Peyer's patch (tissue), 4 donors: ENCODE data around the gene FBXO42. TPM values are rescaled to one million over a fixed set of nuclear protein-coding genes. Genes with fewer than 3 reads are reported as not detected.
A peak's percentile ranks its signal among the peaks of the same experiment; 100 is the strongest.

ENCODE experiments used
- DNase-seq, 3 donors: peaks; one replicate each; pipeline ENCODE4 v3.0.0-alpha.2; 2017 to 2019
- H3K27ac ChIP-seq, 4 donors: fragments of 200-600 bp; sonication (generic); one replicate each; pipeline ENCODE4 v1.5.1; 2016 to 2019
- H3K27me3 ChIP-seq, 2 donors: fragments of 200-600 bp; sonication (generic); one replicate each; pipeline ENCODE4 v1.5.1; 2019
- H3K36me3 ChIP-seq, 3 donors: fragments of 200-600 bp; sonication (generic); one replicate each; pipeline ENCODE4 v1.5.1; 2016 to 2019
- H3K4me1 ChIP-seq, 4 donors: fragments of 200-600 bp; sonication (generic); one replicate each; pipeline ENCODE4 v1.5.1; 2016 to 2019
- H3K4me3 ChIP-seq, 4 donors: fragments of 200-600 bp; sonication (generic); 1 replicate in 3 of 4; 2 replicates in 1 of 4; pipeline ENCODE4 v1.5.1; 2016 to 2019; ENCODE audit warnings: mild to moderate bottlenecking in 1 of 4
- H3K9me3 ChIP-seq, 4 donors: fragments of 200-600 bp; sonication (generic); one replicate each; pipeline ENCODE4 v1.5.1; 2016 to 2019; ENCODE audit warnings: mild to moderate bottlenecking in 1 of 4
- CTCF ChIP-seq, 6 experiments: fragments of 450-650 bp in 4 of 6; fragments of 200-600 bp in 2 of 6; sonication (generic) in 1 of 6; IDR thresholded peaks; one replicate each; pipeline ENCODE4 v1.5.1; 2017 to 2019; ENCODE audit warnings: antibody characterized with exemption in 6 of 6, mild to moderate bottlenecking in 3 of 6, moderate library complexity in 1 of 6
- POLR2A ChIP-seq, 2 donors: fragments of 450-650 bp; IDR thresholded peaks; one replicate each; pipeline ENCODE4 v1.5.1; 2017; ENCODE audit warnings: antibody characterized with exemption in 2 of 2, mild to moderate bottlenecking in 2 of 2, moderate library complexity in 2 of 2
- total RNA-seq, 4 donors: library from RNA; depleted of rRNA; stranded (reverse); fragments of >200 nt; gene quantifications; one replicate each; pipeline ENCODE4 v1.1.0, GENCODE V29; 2016

Gene FBXO42
- total RNA-seq, 4 donors from 2014 or later = 15.7 to 29.4 (median 24.5) TPM

- H3K27ac ChIP-seq = no peak overlapping the region
- no peaks in the 10 kb centered on the region for H3K9me3 ChIP-seq
- DNase-seq = peak in 1 of 3 donors; percentile 37
- no peaks in the 10 kb centered on the region for H3K27me3 ChIP-seq
- no peaks in the 10 kb centered on the region for H3K36me3 ChIP-seq
- no peak for TF ChIP-seq CTCF (IDR thresholded peaks at IDR 0.05)
- TF ChIP-seq POLR2A (IDR thresholded peaks at IDR 0.05) = no peak
- H3K4me1 ChIP-seq = peaks cover 0 to 17% (median 5%) of the 10 kb centered on the region in 4 donors
- no peak overlapping the region for H3K4me3 ChIP-seq
These were observed 111.0 kb downstream of the FBXO42 start for GRCh38 chr1:16241221-16241708.

- no peak for DNase-seq
- H3K4me1 ChIP-seq = peaks cover 0 to 24% (median 5%) of the 10 kb centered on the region in 4 donors
- H3K4me3 ChIP-seq = no peak overlapping the region
- no peaks in the 10 kb centered on the region for H3K27me3 ChIP-seq
- no peak overlapping the region for H3K27ac ChIP-seq
- no peaks in the 10 kb centered on the region for H3K36me3 ChIP-seq
- no peaks in the 10 kb centered on the region for H3K9me3 ChIP-seq
- no peak for TF ChIP-seq CTCF (IDR thresholded peaks at IDR 0.05)
- TF ChIP-seq POLR2A (IDR thresholded peaks at IDR 0.05) = no peak
These were observed 112.2 kb downstream of the FBXO42 start for GRCh38 chr1:16239972-16240491.

GRCh38 chr1:16237343-16237830 is 114.9 kb downstream of the FBXO42 start:
- Histone ChIP-seq H3K27ac (peak overlapping the region; percentile 76 to 91 (median 86)), H3K36me3 (no peaks in the 10 kb centered on the region), H3K4me3 (peak overlapping the region; percentile 60 to 92 (median 66)), H3K27me3 (no peaks in the 10 kb centered on the region), H3K4me1 (peaks cover 0 to 19% (median 5%) of the 10 kb centered on the region in 4 donors), H3K9me3 (no peaks in the 10 kb centered on the region)
- DNase-seq = no peak
- TF ChIP-seq POLR2A (IDR thresholded peaks at IDR 0.05) (no peak), CTCF (IDR thresholded peaks at IDR 0.05) (no peak)

DNA sequence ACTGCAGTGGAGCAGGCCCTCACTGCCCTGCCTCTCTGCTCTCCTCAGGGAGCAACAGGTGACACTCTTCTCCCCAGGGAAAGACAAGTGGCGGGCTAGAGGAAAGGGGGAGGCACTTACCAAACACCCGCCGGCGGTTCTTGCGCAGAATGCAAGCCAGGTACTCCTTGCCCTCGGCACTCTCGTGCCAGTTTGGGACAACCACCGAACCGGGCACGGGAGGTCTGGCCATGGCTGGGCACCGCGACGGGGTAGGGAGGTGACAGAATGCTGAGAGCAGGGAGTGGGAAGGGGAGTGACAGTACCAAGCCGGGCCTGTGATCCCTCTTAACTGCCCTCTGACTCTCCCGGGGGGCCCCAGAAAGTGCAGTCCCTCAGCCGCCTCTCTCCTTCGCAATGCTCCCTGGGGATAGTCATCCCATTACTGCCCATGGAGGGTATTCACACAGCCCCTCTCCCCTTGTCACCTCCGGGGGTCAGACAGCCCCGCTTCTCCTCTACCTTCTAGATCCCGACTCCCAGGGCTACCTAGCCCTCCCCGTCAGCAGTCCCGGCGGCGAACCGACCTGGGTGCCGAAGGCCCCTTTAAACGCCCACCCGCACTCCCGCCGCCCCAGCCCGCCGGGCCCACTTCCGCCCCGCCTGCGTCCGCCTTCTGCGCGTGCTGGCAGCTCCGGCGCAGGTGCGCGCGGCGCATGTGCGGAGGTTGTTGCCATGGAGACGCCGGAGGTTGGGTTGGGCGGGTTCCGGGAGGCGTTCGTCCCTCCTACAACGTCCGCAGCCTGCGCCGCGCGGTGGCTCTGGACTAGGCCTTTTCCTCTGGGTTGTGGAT is 115.6 kb downstream of the FBXO42 start, which contains the start of gene CPLANE2:
Gene CPLANE2, minus strand, starts transcription at position 673 of the 832 bp plus-strand sequence. Its CDS starts 441 bp downstream, at position 232.
- DNase-seq = peak; percentile 95 to 98 (median 97)
- Histone ChIP-seq H3K4me1 (peaks cover 0 to 19% (median 5%) of the 10 kb centered on the region in 4 donors), H3K27ac (peak within 1 kb of the TSS; percentile 76 to 91 (median 86)), H3K9me3 (no peaks in the 10 kb centered on the region), H3K36me3 (no peaks in the 10 kb centered on the region), H3K4me3 (peak within 1 kb of the TSS; percentile 60 to 92 (median 66)), H3K27me3 (no peaks in the 10 kb centered on the region)
- peak; percentile 65 to 76 for TF ChIP-seq POLR2A (IDR thresholded peaks at IDR 0.05)
- TF ChIP-seq CTCF (IDR thresholded peaks at IDR 0.05) = peak in 1 of 6 experiments; percentile 3

DNA sequence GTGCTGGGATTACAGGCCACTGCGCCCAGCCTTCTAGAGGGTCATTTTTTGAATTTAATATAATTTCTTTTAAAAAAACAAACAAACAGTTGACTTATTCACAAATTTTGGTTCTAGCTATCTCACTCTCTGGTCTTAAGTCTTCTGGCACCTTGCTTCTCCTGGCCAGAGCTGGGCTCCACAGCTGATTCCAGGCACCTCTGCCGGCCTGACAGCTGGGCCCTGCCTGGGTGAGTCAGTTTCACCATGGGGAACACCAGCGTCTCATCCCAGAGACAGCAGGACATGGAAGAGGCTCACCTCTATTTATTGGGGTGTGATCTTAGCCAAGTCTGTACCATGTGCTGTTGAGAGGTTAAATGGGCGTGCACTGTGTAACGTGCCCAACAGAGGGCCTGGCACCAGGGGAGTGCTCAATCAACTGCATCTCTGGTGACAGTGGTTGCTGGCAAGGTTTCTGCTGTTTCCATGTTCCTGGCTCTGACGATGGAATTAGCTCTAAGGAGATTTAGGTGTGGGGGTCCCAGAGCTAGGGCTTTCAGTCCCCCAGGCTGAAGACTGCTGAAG is 116.3 kb downstream of the FBXO42 start:
- TF ChIP-seq CTCF (IDR thresholded peaks at IDR 0.05) (peak; percentile 2 to 54 (median 42)), POLR2A (IDR thresholded peaks at IDR 0.05) (peak in 1 of 2 donors; percentile 9)
- H3K36me3 ChIP-seq = no peaks in the 10 kb centered on the region
- no peaks in the 10 kb centered on the region for H3K9me3 ChIP-seq
- no peaks in the 10 kb centered on the region for H3K27me3 ChIP-seq
- peak in 2 of 3 donors; percentile 62 to 78 for DNase-seq
- H3K27ac ChIP-seq = peak overlapping the region; percentile 76 to 91 (median 86)
- peak overlapping the region; percentile 60 to 92 (median 66) for H3K4me3 ChIP-seq
- peaks cover 0 to 19% (median 5%) of the 10 kb centered on the region in 4 donors for H3K4me1 ChIP-seq
